ENCODE results near the gene PHOSPHO1. TPM values are rescaled to one million over a fixed set of nuclear protein-coding genes. Genes with fewer than 3 reads are reported as not detected.

Gene PHOSPHO1
- total and polyA plus RNA-seq, 2 of the 13 experiments (the other 11 are each of a cell fraction or from before 2014, with no cell fraction given), result not detected

DNA sequence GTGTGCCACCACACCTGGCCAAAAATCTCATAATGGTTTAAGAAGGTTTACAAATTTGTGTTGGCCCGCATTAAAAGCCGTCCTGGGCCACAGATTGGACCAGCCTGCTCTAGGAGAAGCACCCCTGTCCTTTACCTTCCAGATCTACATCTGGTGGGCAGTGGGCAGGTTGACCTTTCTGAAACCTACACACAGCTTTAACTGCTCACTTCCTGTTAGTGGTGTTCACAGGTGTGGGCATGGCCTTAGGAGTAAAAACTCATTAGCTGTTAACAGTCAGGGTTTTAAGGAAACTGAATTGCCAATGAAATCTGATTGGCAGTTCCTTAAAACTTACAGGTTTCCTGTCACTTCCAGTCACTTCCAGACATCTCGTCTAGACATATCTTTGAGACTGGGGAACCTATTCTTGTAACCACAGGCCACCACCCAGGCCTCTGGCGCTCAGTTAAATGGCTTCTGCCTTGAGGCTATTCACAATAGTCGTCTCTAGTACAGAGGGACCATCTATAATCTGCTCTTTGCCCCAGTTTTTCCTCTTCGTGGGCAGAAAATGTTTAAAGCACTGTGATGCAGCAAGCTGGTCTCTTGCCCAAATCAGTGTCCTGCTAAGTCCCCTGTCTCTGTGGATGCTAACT is 49.5 kb downstream of the PHOSPHO1 start:
- no peak for FAIRE-seq
- Histone ChIP-seq H3K36me3 (replicated peaks in 1 of 2; ENCODE audit: control insufficient read depth in 1 of 2, insufficient read depth in 2 of 2, low read length in 2 of 2) (no peaks in the 10 kb centered on the region), H3K79me2 (ENCODE audit: insufficient read depth, low read length) (no peaks in the 10 kb centered on the region), H2AFZ (ENCODE audit: low read length) (no peak overlapping the region), H3K4me3 (replicated peaks in 1 of 3; ENCODE audit: insufficient read depth in 1 of 3, low read depth in 2 of 3, low read length in 3 of 3) (no peak overlapping the region), H3K9ac (ENCODE audit: insufficient read depth, low read depth, low read length) (no peak overlapping the region), H3K4me2 (ENCODE audit: low read depth, low read length) (no peak overlapping the region), H3K27me3 (ENCODE audit: control insufficient read depth in 1 of 2, insufficient read depth in 2 of 2, low read length in 2 of 2) (no peaks in the 10 kb centered on the region), H3K9me3 (ENCODE audit: low read length) (peaks cover 29% of the 10 kb centered on the region), H3K27ac (ENCODE audit: extremely low read length, insufficient read depth, low read length) (no peak overlapping the region), H3K4me1 (ENCODE audit: insufficient read depth, low read length) (no peaks in the 10 kb centered on the region), H4K20me1 (ENCODE audit: insufficient read depth, low read length) (no peaks in the 10 kb centered on the region)
- in situ Hi-C loops (cut with HindIII; ENCODE audit: extremely low pct_ligation_motif_present, low pct_unique_long_range_greater_than_20kb), result loop anchor here (5.0 kb wide), 1 partner anchor 46 kb away; no protein-coding TSS in a partner anchor
- DNase-seq (ENCODE audit: low spot score), result no peak
- CTCF ChIA-PET (ENCODE audit: low intra/inter-chr PET ratio, low total read pairs), result interaction anchor here (0.9 to 3.0 kb wide), 2 partner anchors 46 to 149 kb away, joined by 3 to 21 read pairs; no protein-coding TSS in a partner anchor
- WGBS (ENCODE audit: low lambda C conversion rate), result 44% methylated on average over 6 of the region's 6 CpGs
- no peak for ATAC-seq
- intact Hi-C loops (cut with micrococcal nuclease; ENCODE audit: unreplicated experiment), result loop anchor here (1.0 to 2.0 kb wide), 2 partner anchors 46 to 109 kb away; no protein-coding TSS in a partner anchor
- no TSS peak for BruUV-seq (replicated peaks)
- POLR2A ChIA-PET, result interaction anchor here (1.3 kb wide), 1 partner anchor 112 kb away, joined by 3 read pairs; no protein-coding TSS in a partner anchor
- TF ChIP-seq, protein P1, sequence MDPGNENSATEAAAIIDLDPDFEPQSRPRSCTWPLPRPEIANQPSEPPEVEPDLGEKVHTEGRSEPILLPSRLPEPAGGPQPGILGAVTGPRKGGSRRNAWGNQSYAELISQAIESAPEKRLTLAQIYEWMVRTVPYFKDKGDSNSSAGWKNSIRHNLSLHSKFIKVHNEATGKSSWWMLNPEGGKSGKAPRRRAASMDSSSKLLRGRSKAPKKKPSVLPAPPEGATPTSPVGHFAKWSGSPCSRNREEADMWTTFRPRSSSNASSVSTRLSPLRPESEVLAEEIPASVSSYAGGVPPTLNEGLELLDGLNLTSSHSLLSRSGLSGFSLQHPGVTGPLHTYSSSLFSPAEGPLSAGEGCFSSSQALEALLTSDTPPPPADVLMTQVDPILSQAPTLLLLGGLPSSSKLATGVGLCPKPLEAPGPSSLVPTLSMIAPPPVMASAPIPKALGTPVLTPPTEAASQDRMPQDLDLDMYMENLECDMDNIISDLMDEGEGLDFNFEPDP (CRISPR knock-in tag; conservative IDR thresholded peaks at IDR 0.05), result no peak
- no peak for TF ChIP-seq ZFX (CRISPR knock-in tag; IDR thresholded peaks at IDR 0.05; ENCODE audit: low read depth)
- no peak for TF ChIP-seq SRSF9 (IDR thresholded peaks at IDR 0.05; ENCODE audit: borderline replicate concordance, insufficient read depth, low read depth, low read length, poor library complexity, severe bottlenecking)
- no peak for TF ChIP-seq FOXO1 (CRISPR knock-in tag; IDR thresholded peaks at IDR 0.05)
- no peak for TF ChIP-seq NCOA1 (CRISPR knock-in tag; IDR thresholded peaks at IDR 0.05)
- TF ChIP-seq, protein P2, sequence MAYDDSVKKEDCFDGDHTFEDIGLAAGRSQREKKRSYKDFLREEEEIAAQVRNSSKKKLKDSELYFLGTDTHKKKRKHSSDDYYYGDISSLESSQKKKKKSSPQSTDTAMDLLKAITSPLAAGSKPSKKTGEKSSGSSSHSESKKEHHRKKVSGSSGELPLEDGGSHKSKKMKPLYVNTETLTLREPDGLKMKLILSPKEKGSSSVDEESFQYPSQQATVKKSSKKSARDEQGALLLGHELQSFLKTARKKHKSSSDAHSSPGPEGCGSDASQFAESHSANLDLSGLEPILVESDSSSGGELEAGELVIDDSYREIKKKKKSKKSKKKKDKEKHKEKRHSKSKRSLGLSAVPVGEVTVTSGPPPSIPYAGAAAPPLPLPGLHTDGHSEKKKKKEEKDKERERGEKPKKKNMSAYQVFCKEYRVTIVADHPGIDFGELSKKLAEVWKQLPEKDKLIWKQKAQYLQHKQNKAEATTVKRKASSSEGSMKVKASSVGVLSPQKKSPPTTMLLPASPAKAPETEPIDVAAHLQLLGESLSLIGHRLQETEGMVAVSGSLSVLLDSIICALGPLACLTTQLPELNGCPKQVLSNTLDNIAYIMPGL (CRISPR knock-in tag; IDR thresholded peaks at IDR 0.05; ENCODE audit: borderline replicate concordance in 1 of 2, low read depth in 1 of 2), result no peak
- TF ChIP-seq, protein P3, sequence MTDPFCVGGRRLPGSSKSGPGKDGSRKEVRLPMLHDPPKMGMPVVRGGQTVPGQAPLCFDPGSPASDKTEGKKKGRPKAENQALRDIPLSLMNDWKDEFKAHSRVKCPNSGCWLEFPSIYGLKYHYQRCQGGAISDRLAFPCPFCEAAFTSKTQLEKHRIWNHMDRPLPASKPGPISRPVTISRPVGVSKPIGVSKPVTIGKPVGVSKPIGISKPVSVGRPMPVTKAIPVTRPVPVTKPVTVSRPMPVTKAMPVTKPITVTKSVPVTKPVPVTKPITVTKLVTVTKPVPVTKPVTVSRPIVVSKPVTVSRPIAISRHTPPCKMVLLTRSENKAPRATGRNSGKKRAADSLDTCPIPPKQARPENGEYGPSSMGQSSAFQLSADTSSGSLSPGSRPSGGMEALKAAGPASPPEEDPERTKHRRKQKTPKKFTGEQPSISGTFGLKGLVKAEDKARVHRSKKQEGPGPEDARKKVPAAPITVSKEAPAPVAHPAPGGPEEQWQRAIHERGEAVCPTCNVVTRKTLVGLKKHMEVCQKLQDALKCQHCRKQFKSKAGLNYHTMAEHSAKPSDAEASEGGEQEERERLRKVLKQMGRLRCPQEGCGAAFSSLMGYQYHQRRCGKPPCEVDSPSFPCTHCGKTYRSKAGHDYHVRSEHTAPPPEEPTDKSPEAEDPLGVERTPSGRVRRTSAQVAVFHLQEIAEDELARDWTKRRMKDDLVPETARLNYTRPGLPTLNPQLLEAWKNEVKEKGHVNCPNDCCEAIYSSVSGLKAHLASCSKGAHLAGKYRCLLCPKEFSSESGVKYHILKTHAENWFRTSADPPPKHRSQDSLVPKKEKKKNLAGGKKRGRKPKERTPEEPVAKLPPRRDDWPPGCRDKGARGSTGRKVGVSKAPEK (CRISPR knock-in tag; IDR thresholded peaks at IDR 0.05; ENCODE audit: borderline replicate concordance), result no peak
- TF ChIP-seq DNMT3B (CRISPR knock-in tag; conservative IDR thresholded peaks at IDR 0.05), result no peak
- TF ChIP-seq, protein P4, sequence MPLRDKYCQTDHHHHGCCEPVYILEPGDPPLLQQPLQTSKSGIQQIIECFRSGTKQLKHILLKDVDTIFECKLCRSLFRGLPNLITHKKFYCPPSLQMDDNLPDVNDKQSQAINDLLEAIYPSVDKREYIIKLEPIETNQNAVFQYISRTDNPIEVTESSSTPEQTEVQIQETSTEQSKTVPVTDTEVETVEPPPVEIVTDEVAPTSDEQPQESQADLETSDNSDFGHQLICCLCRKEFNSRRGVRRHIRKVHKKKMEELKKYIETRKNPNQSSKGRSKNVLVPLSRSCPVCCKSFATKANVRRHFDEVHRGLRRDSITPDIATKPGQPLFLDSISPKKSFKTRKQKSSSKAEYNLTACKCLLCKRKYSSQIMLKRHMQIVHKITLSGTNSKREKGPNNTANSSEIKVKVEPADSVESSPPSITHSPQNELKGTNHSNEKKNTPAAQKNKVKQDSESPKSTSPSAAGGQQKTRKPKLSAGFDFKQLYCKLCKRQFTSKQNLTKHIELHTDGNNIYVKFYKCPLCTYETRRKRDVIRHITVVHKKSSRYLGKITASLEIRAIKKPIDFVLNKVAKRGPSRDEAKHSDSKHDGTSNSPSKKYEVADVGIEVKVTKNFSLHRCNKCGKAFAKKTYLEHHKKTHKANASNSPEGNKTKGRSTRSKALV (CRISPR knock-in tag; IDR thresholded peaks at IDR 0.05), result no peak
- TF ChIP-seq KLF11 (CRISPR knock-in tag; IDR thresholded peaks at IDR 0.05), result no peak
- TF ChIP-seq BHLHE40 (IDR thresholded peaks at IDR 0.05; ENCODE audit: low read length), result no peak
- TF ChIP-seq ZNF441 (CRISPR knock-in tag; IDR thresholded peaks at IDR 0.05; ENCODE audit: borderline replicate concordance), result no peak
- TF ChIP-seq PHF8 (CRISPR knock-in tag; IDR thresholded peaks at IDR 0.05), result no peak
- TF ChIP-seq SMARCC2 (IDR thresholded peaks at IDR 0.05), result no peak
